ENCODE measurements around the gene S100A2. TPM values are rescaled to one million over a fixed set of nuclear protein-coding genes. Genes with fewer than 3 reads are reported as not detected.

S100A2 gene
- total and polyA plus RNA-seq, 2 of the 13 experiments (the other 11 are each of a cell fraction or from before 2014, with no cell fraction given) = 1.2 TPM

GRCh38 chr1:153532769-153533599 lies 32.7 kb downstream of the S100A2 start (continued):
- TF ChIP-seq, protein P1, sequence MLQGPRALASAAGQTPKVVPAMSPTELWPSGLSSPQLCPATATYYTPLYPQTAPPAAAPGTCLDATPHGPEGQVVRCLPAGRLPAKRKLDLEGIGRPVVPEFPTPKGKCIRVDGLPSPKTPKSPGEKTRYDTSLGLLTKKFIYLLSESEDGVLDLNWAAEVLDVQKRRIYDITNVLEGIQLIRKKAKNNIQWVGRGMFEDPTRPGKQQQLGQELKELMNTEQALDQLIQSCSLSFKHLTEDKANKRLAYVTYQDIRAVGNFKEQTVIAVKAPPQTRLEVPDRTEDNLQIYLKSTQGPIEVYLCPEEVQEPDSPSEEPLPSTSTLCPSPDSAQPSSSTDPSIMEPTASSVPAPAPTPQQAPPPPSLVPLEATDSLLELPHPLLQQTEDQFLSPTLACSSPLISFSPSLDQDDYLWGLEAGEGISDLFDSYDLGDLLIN (CRISPR knock-in tag; IDR thresholded peaks at IDR 0.05; ENCODE audit: borderline replicate concordance) = no peak
- TF ChIP-seq SRSF9 (IDR thresholded peaks at IDR 0.05; ENCODE audit: borderline replicate concordance, insufficient read depth, low read depth, low read length, poor library complexity, severe bottlenecking) = no peak
- no peak for TF ChIP-seq ZNF558 (CRISPR knock-in tag; IDR thresholded peaks at IDR 0.05; ENCODE audit: borderline replicate concordance)
- TF ChIP-seq, protein P2, sequence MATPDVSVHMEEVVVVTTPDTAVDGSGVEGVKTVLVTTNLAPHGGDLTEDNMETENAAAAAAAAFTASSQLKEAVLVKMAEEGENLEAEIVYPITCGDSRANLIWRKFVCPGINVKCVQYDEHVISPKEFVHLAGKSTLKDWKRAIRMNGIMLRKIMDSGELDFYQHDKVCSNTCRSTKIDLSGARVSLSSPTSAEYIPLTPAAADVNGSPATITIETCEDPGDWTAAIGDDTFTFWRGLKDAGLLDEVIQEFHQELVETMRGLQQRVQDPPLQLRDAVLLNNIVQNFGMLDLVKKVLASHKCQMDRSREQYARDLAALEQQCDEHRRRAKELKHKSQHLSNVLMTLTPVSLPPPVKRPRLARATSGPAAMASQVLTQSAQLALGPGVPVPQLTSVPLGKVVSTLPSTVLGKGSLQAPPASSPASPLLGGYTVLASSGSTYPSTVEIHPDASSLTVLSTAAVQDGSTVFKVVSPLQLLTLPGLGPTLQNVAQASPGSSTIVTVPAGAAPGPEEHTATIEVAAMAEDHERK (CRISPR knock-in tag; IDR thresholded peaks at IDR 0.05; ENCODE audit: low read depth) = no peak
- TF ChIP-seq MTF1 (CRISPR knock-in tag; IDR thresholded peaks at IDR 0.05) = no peak
- TF ChIP-seq DDIT3 (CRISPR knock-in tag; IDR thresholded peaks at IDR 0.05) = no peak
- no peak for TF ChIP-seq KLF13 (CRISPR knock-in tag; IDR thresholded peaks at IDR 0.05)
- TF ChIP-seq ZBTB7B (CRISPR knock-in tag; IDR thresholded peaks at IDR 0.05) = peak; percentile 70; the same call in 1 of the 2 replicates
- no peak for TF ChIP-seq ZNF10 (CRISPR knock-in tag; IDR thresholded peaks at IDR 0.05; ENCODE audit: borderline replicate concordance, low read depth)
- no peak for TF ChIP-seq ZNF441 (CRISPR knock-in tag; IDR thresholded peaks at IDR 0.05; ENCODE audit: borderline replicate concordance)
- TF ChIP-seq ELK4 (CRISPR knock-in tag; IDR thresholded peaks at IDR 0.05; ENCODE audit: borderline replicate concordance) = no peak
- no peak for TF ChIP-seq ZNF256 (CRISPR knock-in tag; conservative IDR thresholded peaks at IDR 0.05)
- no peak for TF ChIP-seq ETV6 (CRISPR knock-in tag; conservative IDR thresholded peaks at IDR 0.05)
- no peak for TF ChIP-seq SAFB2 (CRISPR knock-in tag; IDR thresholded peaks at IDR 0.05; ENCODE audit: borderline replicate concordance, low read depth)
- no peak for TF ChIP-seq NAIF1 (CRISPR knock-in tag; IDR thresholded peaks at IDR 0.05; ENCODE audit: borderline replicate concordance)
- TF ChIP-seq HMGXB4 (CRISPR knock-in tag; IDR thresholded peaks at IDR 0.05; ENCODE audit: borderline replicate concordance in 1 of 2, low read depth in 1 of 2) = peak; percentile 68 to 80; a peak in 3 of 4 replicates
- no peak for TF ChIP-seq ZNF263 (CRISPR knock-in tag; IDR thresholded peaks at IDR 0.05)
- TF ChIP-seq, protein P3, sequence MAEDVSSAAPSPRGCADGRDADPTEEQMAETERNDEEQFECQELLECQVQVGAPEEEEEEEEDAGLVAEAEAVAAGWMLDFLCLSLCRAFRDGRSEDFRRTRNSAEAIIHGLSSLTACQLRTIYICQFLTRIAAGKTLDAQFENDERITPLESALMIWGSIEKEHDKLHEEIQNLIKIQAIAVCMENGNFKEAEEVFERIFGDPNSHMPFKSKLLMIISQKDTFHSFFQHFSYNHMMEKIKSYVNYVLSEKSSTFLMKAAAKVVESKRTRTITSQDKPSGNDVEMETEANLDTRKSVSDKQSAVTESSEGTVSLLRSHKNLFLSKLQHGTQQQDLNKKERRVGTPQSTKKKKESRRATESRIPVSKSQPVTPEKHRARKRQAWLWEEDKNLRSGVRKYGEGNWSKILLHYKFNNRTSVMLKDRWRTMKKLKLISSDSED (CRISPR knock-in tag; IDR thresholded peaks at IDR 0.05) = no peak
- TF ChIP-seq LBX2 (CRISPR knock-in tag; IDR thresholded peaks at IDR 0.05; ENCODE audit: borderline replicate concordance) = no peak
- TF ChIP-seq SALL1 (CRISPR knock-in tag; IDR thresholded peaks at IDR 0.05) = peak; percentile 24; the same call in 1 of the 2 replicates

Measured in HepG2 (cell line).